Measurements from ENCODE around the gene LIX1.
"Not testable (repeated sequence)": the region's sequence is repeated elsewhere in the genome, so short reads cannot be mapped to it uniquely, and the experiment has no call there.

Gene LIX1

DNA sequence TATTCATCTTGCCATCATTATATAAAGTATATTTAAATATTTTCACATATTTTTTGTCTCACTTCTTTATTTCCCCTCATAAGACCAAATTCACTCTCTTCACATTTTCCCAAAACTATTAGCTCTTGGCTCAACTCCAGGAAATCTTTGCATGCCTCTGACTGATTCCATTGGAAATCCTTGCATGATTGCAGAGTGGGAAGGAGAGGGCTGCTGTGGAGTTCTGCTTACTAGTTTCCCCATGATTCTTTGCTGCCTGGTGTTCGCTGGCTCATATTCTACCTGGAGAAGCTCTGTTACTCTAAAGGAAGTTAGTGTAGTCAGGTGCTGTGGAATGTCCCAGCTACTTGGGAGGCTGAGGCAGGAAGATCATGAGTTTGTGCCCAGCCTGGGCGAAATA lies 41.9 kb downstream of the LIX1 start:
- DNase-seq: no peak

- DNase-seq: no peak
Observed at GRCh38 chr5:97098922-97099321, 43.5 kb downstream of the LIX1 start.

DNA sequence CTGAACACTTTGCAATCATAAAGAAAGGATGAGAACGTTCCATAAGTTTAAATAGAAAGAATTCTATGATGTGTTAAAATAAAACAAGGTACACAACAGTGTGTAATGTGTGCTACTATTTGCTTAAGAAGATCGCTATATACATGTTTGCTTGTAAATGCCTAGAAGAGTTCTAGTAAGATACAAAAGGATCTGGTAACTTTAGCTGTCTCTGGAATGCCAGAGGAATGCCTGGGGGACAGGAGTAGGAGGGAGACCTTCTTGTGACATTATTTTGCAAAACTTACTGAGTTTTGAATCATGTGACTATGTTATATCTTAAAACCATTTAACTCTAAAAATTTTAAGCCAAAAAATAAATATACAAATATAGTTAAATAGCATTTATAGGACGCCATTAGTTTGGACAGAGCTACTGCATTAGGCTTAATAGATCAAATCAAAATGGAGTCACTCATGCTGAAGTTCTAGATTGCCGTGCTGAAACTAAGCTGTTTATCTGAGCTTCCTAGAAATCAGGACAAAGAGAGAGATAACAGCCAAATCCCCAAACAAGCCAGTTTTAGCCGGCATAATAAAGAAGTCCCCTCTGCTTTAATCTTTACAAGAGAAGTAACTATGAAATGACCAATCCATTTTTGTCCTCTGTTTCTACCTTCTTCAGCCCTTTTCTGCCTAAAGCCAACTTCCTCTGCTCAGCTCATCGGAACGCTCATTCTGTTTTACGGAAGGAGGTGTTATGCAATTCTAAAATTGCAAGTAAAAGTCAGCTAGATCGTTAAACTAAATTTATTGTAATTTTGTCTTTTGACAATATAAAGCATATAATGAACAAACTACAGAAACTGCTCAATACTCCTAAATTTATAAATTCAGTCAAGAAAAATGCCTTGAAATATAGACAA lies 44.8 kb downstream of the LIX1 start:
- DNase-seq: no peak

- DNase-seq: no peak
Observed at GRCh38 chr5:97096846-97097245, 45.6 kb downstream of the LIX1 start.

GRCh38 chr5:97096191-97096590 lies 46.2 kb downstream of the LIX1 start:
- DNase-seq: no peak

GRCh38 chr5:97095318-97095732 lies 47.1 kb downstream of the LIX1 start:
- DNase-seq: no peak

GRCh38 chr5:97094579-97095317 lies 47.7 kb downstream of the LIX1 start:
- DNase-seq: no peak

DNA sequence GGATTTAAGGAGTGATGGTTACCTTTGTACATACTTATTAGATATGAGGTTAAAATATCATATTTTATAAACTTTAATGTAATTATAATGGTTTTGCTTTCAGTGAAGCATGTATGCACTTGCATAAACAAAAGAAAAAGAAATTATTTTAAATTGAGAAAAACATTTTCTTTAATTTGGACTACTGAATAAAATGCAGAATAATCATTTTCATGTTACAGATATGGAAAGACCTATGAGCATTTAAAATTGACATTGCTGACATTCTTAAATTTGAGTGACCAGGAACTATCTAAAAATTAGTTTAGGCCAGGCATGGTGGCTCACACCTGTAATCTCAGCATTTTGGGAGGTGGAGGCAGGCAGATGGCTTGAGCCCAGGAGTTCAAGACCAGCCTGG lies 49.2 kb downstream of the LIX1 start:
- no peak for DNase-seq

DNA sequence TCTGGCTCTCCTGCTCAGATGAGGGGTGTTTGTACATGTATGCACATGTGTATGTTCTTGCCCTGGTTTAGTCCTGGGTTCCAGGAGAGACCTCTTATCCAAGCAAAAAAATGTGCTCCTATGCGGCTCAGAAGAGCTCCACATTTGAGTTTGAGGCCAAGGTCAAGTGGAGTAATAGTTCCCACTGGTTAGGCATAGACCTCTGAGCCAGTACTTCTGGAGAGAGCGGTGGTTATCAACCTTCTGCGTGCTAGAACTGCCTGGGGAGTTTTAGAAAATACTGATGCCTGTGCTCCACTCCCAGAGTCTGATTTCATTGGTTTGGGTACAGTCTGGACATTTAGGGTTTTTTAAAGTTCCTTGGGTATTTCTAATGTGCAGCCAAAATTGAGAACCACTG lies 51.5 kb downstream of the LIX1 start:
- no peak for DNase-seq

DNA sequence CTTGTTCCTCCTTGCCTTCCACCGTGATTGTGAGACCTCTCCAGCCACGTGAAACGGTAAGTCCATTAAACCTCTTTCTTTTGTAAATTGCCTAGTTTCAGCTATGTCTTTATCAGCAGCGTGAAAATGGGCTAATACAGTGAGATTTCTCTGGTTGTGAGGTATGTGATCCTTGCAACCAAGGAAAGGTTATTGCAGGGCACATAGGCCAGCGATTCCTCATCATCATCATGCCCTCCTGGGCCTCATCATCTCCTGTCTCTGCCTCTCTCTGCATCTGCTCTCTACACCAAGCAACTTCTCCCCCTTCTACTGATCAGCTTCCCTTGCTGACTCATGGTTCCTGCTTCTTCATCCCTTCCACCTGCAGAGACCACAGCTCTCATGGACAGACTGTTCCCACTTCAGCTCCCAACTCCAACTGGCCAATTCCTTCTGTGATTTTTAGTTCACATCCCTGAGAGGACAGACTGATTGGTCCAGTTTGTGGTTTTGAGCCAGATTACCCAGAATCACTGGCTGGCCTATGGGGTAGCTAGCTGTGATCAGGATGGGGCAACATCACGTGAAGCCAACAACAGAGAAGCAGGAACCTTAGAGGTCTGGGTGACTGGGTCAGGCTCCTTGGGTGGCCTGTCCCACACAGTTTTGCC lies 53.1 kb downstream of the LIX1 start:
- DNase-seq: no peak

GRCh38 chr5:97088774-97089148 lies 53.6 kb downstream of the LIX1 start:
- DNase-seq: no peak

- no peak for DNase-seq
Observed at GRCh38 chr5:97087138-97087537, 55.3 kb downstream of the LIX1 start.

DNA sequence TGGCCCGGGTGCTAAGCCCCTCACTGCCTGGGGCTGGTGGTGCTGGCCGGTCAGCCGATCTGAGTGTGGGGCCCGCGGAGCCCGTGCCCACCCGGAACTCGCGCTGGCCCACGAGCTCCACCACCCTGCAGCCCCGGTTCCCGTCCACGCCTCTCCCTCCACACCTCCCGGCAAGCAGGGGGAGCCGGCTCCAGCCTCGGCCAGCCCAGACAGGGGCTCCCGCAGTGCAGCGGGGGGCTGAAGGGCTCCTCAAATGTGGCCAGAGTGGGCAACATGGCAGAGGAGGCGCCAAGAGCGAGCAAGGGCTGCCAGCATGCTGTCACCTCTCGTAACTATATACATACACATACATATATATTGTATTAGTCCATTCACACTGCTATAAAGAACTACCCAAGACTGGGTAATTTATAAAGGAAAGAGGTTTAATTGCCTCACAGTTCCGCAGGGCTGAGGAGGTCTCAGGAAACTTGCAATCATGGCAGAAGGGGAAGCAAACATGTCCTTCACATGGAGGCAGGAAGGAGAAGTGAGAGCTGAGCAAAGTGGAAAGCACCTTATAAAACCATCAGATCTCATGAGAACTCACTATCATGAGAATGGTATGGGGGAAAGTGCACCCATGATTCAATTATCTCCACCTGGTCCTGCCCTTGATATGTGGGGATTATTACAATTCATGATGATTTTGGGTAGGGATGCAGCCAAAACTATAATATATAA lies 56.8 kb downstream of the LIX1 start:
- DNase-seq: no peak

DNA sequence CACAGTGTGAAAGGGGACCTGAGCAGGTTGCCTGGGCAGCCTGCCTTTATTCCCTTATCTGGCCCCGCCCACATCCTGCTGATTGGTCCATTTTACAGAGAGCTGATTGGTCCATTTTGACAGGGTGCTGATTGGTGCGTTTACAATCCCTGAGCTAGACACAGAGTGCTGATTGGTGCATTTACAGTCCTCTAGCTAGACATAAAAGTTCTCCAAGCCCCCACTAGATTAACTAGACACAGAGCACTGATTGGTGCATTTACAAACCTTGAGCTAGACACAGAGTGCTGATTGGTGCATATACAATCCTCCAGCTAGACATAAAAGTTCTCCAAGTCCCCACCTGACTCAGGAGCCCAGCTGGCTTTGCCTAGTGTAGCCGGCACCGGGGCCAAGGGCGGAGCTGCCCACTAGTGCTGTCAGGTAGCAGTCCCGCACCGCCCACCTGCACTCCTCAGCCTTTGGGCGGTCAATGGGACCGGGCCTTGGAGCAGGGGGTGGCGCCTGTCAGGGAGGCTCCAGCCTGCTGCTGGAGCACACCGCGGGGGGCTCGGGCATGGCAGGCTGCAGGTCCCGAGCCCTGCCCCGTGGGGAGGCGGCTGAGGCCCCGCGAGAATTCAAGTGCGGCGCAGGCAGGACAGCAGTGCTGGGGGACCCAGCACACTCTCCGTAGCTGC lies 57.5 kb downstream of the LIX1 start:
- not testable (repeated sequence) for DNase-seq

DNA sequence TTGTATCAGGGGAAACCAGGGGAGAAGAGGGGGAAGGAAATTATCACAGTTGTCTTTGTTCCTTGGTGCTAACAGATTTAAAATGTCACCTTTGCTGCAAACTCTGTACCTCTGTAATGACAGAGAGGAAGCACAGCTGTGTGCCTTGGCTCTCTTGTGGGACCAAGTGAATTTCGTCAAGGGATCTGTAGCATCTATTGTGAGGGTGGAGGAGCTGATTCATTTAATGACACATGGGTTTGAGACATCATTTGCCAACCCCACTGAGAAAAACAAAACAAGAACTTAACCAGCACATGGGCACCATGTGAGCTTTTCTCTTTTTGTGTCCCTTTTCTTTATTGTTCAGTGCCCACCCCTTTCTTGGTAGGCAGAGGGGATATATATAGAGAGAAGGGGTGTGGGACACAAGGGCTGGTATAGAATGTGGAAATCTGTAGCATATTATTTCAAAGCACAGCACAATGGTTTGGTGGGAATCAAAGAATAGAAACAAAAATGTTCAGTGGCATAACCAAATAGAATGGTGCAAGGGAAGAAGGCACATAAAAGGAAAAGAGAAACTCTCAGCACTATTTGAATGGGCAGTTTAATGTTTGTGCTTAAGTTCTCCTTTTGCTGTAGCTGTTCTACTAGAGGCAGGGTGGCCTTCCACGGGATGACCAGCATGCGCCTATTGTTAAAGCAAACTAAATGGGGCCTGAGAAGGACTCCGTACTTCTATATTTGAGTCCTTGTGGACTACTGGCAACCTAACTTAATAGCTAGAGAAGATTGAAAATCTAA lies 63.3 kb downstream of the LIX1 start:
- no peak for DNase-seq

DNA sequence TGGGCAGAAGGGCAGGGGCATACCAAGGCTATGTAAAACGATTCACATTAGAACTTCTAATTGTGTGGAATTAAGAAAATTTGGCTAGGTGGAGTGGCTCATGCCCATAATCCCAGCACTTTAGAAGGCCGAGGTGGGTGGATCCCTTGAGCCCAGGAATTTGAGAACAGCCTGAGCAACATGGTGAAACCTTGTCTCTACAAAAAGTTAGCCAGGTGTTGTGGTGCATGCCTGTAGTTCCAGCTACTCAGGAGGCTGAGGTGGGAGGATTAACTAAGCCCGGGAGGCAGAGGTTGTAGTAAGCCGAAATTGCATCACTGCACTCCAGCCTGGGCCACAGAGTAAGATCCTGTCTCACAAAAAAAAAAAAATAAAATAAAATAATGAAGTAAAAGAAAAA lies 65.2 kb downstream of the LIX1 start:
- no peak for DNase-seq

- no peak for DNase-seq
Observed at GRCh38 chr5:97076098-97076497, 66.3 kb downstream of the LIX1 start.

- no peak for DNase-seq
Observed at GRCh38 chr5:97075649-97076048, 66.8 kb downstream of the LIX1 start.

DNA sequence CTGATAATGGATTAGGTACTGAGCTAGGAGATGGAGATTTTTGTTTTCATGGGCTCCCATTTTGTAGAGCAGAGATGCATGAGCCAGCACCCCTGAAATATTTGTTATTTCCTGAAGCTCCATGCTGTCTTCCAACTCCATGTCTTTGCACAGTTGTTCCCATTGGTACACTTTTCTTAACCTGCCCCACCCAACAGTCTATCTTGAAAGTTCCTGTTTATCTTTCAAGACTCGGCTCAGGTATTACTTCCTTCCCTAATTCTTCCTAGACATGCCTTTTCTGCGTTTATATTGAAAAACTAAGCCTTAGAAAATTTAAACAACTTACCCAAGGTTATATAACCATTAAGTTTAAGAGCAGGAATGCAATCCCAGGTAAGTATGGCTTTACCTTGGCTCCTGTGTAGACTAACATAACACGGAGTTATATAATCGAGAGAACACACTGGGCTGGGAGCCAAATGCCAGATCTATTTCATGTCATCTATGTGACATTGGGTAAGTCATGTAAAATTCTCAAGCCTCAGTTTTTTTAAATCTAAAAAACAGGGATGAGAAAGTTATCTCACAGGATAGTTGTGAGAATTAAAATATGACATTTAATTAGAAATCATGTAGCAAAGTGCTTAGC lies 67.4 kb downstream of the LIX1 start:
- no peak for DNase-seq

DNA sequence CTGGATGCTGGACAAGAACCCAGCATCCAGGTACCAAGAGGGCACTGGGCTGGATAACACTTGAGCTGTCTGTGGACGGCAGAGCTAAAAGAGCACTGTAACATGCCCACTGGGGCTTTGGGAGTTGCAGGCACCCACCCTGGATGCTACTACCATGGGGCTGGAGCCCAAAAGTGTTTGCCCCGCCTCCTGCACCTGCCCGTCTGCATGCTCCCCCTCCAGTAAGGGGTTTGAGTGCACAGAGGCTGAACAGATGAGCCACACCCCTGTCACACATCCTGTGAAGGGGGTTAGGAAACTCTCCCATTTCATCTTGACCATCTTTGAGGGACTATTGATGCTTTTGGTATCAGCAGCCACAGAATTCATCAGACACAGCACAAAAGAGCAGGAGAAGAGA lies 69.0 kb downstream of the LIX1 start:
- no peak for DNase-seq

- no peak for DNase-seq
Observed at GRCh38 chr5:97072696-97073095, 69.7 kb downstream of the LIX1 start.

Measured in NCI-H510A treated with DMSO at 0.1 percent for 48 hours (cell line).